ENCODE results near the gene SGPP2.
"Not testable (repeated sequence)": the region's sequence is repeated elsewhere in the genome, so short reads cannot be mapped to it uniquely, and the experiment has no call there.

SGPP2 gene

DNA sequence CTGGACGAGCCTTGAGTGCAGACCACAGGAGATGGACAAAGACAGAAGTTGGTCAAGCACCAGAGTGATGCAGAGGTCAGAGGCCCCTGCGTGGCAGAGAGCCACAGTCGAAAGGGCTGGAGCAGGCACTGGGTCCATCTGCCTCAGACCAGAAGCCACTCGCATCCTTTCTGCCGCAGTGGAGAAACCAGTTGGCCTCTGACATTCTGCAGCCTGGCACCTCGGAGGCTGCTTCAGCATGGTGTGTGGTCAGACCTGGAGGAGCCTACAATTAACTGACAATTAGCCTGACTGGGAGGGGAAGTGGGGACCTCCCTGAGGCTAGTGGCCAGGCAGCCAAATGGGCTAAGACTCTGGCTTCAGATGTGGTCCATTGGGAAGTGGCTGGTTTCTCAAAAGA is 111.1 kb downstream of the SGPP2 start:
- no peak for DNase-seq

DNA sequence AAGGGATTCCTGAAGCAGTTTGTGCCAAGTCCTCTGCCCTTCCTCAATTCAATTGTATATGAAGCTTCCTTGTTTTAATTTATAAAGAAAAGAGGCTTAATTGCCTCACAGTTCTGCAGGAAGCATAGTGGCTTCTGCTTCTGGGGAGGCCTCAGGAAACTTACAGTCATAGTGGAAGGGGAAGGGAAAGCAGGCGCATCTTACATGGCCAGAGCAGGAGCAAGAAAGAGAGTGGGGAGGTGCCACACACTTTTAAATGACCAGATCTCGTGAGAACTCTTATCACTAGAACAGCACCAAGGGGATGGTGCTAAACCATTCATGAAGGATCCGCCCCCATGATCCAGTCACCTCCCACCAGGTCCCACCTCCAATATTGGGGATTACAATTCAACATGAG is 114.2 kb downstream of the SGPP2 start:
- DNase-seq = no peak

DNA sequence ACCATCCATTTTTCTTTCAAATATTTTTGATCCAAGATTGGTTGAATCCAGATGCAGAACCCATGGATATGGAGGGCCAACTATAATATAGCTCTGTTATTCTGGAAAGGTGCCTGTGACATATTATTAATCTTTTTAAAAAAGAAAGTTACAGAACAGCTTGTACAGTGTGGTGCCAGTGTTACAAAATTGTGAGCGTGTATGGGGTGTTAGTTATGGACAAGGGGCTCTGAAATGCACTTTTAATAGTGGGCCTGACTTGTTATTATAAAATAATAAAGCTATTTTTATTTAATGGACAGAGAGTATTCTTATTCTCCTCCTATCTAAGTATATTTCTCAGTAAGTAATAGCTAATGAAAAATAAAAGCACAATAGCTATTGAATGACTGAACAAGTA is 120.3 kb downstream of the SGPP2 start:
- no peak for DNase-seq

DNA sequence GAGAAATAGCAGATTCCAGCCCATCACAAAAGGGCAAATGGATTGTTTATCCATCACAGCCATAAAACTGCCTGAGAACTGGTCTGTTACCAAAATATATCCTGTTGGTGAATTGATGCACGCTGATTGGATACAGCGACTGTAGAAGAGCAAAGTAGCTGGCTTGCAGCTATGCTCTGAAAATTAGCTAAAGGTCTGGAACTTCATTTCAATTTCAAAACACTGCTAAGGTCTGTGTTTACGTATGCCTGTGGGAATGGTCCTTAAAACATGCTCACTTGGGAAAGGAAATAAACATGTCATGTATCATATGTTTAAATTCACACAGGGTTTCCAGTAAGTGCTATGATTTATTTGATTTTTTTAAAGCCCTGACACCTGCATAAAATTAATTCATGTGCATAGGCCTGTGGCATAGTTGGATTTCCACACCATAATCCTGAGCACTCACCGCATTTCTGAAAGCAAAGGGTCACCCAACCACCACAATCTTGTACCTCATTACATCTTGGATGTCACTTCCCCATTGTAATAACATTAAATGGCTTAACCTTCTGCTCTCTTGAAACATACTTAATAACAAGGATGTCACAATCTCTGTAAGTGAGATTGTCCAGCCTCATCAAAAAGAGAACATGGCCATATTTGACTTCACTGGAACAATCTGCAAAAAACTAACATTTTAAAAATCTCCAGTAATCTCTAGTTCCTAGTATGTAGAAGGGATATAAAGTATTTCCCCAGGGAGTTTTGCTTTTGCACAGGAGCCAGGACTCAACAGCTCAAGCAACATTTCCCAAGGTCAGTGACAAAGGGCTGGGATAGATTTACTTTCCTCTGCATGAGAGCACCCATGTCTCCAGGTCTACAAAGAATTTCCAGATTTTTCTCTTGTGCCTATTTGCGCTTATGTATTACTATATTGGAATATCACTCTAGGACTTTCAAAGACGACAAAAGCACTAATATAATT is 121.8 kb downstream of the SGPP2 start:
- no peak for DNase-seq

DNA sequence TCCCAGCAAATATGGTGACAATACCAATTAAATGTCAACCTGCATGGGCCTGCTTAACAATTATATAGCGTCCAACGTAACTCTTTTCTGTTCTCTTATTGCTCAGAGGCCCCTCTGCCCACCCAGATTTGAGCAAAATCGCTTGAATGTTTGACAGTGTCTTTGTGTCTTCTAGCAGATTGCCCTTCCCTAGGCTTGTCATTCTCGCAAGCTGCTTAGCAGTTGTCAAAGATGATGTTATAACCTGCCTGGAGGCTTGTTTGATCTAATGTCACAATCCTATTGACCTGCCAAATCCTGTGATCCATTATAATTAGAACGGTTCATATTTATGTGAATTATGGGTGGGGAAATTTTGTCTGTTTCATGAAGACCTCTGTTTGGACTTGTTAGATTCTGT is 122.7 kb downstream of the SGPP2 start:
- no peak for DNase-seq

DNA sequence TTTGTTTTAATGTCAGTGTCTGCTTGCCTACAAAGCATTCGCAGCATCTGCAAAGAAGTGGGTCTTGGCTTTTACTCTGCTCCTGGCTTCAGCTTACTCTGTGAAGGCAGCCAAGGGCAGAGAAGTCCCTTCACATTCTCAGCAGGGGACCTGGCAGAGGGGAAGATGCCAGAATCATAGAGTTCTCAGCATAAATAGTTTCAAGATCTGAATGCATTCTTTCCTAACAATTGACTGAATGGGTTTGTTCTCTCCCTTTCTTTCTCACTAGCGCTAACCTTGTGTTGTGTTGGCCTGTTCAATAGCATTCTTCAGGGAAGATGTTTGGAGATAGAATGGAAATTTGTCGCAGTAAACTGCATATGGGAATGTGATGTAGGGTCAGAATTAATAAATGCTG is 124.6 kb downstream of the SGPP2 start:
- no peak for DNase-seq

DNA sequence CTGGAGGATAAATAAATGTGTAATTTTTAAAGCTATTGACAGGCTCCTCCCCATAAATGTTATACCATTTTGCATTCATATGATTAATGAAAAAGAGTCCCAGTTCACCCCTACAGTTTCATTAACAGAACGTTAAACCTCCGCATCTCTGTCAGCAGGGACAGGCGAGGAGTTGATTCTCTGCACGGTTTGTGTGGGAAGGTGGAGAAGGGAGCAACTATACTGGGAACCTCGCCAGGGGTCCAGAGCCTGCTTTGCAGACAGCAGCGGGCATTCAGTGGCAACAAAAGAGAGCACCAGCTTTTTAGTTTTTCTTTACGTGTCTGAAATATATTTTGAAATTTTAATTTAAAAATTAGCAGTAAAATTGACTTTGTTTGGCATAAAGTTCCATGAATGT is 130.2 kb downstream of the SGPP2 start:
- DNase-seq = peak; percentile 26

DNA sequence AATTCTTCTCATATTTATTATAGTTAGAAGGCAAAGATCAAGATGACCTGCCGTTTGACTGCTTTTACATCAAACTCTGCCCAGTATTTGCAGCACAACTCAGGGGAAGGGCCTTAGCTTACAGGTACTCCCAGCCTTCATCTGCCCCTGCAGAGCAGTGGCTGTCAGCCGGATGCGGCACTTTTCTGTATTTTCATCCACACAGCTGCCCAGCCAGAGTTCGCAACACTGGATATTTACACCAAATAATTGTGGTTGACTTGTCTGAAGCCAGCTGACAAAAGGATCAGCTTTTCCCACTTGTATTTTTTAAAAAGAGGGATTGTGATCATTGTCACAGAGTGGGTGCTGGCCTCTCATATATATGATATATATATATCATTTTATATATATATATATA is 136.8 kb downstream of the SGPP2 start:
- DNase-seq = no peak

DNA sequence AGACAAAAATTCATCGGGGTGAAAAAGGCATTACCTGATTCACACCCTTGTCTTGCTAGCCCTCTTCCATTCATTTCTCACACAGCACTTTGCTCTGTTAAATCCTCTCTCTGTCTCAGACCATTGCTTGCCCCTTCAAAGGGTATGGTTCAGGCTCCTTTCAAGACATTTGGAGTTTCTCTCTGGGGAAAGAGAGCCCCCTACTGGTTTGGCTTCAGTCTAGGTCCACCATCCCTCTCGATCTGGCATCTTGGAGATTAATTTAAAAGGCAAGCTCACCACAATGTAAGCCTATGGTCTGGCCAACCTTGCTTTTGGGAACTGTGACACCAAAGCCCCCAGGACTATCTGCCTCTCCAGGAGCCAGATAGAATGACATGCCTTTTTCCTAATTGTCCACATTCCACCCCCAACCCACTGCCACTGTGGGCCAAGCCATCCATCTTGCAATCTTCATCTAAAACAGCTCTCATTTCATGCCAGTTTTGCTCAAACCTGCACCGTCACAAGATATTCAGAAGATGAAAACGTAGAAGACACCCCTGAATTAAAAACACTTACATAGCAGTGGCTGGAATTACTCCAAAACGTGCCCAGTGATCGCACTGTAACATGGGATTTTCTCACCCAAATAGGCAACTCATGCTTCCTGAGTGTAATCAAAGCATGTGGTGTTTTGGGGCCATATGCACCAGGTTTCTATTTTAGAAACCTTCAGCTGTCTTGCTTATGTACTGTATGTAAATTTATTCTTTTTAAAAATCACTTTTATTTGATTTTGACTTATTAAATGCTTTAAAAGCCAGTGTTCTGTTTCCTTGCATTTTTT is 137.7 kb downstream of the SGPP2 start:
- DNase-seq = peak; percentile 53

DNA sequence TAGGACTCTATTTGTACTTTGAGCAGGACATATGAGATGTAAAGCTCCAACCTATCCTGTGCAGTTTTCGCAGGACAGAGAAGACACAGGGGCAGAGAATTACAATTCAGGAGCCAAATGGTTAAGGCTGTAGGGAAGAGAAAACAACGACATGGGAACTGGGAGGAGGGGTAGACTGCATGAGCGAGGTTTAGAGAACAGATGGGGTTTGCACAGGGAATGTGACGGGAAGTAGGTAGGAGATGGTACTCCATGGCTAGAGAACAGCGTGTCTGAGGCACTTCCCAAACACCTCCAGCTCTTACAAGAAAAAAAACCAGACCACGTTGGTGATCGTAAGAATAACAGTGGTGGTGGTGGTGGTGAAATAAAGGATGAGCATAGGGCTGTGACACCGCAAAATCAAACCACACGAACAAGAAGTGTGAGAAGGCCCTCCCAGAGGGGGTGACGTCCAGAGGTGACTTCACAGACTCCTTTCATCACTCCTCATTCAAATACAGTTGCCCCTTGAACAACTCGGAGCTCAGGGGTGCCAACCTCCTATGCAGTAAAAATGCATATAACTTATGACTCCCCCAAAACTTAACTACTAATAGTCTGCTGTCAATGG is 138.9 kb downstream of the SGPP2 start:
- no peak for DNase-seq

DNA sequence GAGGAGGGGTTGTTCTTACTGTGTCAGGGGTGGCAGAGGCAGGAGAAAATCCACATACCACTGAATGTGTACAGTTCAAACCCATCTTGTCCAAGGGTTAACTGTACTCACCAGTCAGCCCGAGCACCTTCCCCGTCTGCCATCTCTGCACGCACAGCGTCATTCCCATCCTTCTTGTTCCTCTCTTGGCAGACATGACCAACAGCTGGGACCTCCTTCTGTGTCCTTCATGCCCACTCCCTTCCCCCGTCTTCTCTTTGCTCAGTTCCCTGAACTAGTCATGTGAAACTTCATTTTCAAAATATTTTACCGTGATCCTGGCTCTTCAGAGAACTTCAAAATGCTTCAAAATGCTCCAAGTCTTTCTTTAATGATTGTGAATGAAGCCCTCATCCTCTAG is 139.6 kb downstream of the SGPP2 start:
- no peak for DNase-seq

DNA sequence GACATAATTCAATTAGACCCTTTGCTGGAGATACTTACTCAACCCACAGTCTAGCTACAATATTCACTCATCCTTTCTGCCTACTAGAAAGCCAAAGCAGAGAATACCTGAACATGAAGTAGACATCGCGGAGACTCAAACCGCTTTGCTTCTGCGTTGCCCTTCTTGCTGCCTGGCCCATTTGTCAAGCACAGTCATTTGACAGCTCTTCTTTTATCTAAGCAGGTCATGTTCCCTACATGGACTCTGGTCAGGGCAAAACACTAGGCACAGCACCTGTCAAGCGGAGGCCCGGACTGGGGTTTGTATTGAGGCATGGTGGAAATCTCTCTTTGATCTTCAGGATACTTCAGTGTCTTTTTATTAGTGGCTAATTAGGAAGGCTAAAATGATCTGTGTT is 141.9 kb downstream of the SGPP2 start:
- DNase-seq = no peak

DNA sequence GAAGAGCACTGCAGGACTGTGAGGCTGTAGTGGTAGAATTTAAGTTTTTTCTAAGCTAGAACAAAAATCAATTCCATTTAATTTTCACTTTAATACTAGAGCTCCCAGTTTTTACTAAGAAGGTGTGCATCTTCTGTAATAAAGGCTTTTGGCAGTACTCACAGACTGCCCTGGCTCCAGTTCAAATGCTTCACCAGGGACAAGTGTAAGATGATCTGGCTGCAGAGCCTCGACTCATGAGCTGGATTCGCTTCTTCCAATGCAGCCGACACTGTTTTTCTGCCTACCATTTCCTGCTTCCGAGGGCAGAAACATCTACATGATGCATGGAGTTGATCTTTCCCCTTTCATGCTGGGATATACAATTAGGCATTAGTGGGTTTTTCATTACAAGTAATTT is 144.5 kb downstream of the SGPP2 start:
- peak; percentile 73 for DNase-seq

DNA sequence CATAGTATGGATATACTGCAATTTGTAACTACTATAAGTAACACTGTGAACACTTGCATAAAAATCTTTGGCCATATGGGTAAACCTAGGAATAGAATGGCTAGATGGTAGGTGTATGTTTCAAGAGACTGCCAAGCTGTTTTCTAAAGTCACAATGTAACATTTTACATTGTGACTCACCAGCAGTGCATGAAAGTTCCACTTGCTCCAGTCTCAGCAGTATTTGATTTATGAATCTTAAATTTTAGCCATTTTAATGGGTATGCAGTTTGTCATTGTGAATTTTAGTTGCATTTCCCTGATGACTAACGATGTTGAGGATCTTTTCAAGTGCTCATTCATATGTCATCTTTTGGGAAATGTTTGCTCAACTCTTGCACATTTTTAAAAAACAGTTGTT is 145.5 kb downstream of the SGPP2 start:
- no peak for DNase-seq

DNA sequence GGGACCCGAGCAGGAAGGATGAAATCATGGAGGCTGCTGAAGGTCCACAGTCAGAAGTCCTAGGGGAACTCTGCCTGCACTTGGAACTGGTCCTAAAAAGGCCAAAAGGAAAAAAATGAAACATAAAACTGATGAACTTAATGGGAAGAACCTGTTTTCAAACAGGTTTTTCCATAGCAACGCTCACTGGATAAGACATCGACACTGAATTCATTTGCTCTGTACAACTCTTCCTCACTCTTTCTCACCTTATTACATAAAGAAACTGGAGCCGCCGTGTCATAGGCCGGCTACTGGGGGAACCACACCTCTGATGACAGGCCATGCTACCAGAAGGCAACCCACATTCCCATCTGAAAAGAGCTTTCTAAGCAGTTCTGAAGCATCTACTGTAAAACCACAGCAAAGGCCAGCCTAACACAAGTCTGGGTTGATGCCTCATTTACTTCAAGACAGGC is 147.9 kb downstream of the SGPP2 start:
- no peak for DNase-seq

DNA sequence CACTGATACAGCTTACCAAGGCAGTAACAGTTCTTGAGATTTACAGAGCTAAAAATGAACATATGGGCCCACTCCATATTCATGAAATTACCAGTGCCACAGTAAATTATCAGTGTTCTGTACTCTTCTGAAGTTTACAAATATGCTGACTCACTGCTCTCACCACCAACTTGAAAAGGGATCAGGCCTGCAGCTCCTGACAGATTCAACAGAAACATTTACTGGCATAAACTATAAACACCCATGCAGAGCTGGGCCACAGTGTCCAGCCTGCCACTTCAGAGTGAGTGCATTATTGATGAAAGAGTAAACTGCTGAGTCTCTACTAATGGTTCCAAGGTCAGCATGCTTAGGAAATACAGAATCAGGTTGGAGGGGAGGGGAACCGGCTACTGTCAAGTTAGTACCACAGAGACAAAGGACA is 148.4 kb downstream of the SGPP2 start:
- no peak for DNase-seq

DNA sequence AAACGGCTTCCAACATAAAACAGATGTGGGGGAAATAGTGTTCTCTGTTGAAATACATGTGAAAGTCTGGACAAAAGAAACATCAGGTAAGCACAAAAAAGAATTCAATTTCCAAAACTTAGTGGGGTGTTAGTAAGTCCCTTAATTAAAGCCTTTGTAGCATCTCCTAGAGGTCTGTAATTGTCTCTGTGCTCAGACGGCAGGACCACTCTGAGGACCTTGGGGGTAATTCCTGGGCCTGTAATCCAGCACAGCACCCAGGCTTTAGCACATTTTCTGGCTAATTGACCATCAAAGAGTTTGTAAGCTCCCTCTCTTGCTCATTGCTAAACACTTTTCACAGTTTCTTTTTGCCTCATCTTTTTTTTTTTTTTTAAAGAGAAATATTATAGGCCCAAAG is 151.3 kb downstream of the SGPP2 start:
- no peak for DNase-seq

DNA sequence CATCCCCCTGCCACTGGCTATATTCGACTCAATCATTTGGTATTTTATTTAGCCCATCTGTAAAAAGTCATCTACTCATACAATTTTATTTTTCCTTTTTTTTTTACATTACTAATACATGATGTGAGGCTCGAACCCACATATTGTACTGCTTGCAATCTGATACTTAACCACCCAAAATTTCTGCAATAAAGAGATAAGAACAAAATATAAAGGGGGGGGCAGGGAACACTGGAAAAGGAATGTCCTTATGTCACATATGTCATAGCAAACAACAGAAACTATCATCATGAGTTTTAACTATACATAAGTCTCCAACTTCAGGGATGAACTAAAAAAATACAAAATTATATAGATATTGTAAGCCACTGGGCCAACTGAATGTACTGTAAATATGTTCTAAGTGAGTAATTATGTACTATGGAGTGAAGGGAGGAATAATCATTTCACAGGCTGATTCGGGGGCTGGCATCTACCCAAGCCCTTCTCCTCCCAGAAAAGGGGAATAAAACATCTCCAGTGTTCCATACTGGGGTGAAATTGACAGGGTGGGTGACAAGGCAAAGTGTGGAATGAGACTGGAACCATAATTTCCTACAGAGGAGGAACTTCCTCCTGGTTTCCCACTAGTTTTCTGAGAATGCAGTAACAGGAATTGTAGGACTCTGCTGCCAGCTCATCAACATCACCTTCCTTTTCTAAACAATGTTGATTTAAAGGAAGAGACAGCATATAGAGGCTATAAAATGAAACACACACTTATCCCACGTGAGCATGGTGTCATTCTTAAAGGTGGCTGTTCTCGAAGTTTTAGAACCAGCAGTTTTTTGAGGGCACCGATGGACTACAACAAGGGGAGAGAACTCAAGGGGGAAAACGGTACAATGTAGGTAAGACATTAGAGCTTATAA is 152.1 kb downstream of the SGPP2 start:
- DNase-seq = no peak

DNA sequence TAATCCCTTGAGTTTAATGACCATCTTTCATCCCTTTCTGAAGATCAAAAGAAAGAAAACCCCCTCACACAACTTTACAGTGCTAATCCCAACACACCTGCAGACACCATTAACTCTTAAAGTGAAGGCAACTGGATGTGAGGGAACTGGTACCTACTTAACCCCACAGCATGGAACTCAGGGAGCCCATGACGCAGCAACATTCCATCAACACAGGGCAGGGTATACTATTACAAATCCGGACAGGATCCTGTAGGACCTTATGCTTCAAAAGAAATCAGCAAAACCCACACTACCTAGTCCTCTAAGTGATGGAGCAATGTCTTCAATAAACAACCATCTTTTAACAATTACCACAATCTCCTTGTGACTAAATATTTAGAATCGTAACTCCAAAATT is 153.0 kb downstream of the SGPP2 start:
- no peak for DNase-seq

DNA sequence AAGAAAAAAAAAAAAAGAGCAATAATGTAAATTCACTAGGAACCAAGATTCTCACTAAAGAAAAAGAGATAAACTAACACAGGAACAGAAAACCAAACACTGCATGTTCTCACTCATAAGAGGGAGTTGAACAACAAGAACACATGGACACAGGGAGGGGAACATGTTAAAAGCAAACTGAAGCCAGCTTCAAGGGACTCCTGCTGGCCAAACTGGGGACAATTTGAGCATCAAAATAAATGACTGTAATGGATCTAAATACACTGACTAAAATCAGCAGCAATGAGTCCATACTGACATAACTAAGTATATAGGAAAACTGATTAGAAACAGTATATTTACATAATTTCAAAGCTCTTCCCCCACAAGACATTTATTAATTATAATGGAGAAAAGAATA is 158.6 kb downstream of the SGPP2 start:
- DNase-seq = no peak

DNA sequence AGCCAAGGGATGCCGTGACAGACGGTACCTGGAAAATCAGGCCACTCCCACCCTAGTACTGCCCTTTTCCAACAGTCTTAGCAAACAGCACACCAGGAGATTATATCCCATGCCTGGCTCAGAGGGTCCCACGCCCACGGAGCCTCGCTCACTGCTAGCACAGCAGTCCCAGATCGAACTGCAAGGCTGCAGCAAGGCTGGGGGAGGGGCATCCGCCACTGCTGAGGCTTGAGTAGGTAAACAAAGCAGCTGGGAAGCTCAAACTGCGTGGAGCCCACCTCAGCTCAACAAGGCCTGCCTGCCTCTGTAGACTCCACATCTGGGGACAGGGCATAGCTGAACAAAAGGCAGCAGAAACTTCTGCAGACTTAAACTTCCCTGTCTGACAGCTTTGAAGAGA is 160.2 kb downstream of the SGPP2 start:
- not testable (repeated sequence) for DNase-seq

DNA sequence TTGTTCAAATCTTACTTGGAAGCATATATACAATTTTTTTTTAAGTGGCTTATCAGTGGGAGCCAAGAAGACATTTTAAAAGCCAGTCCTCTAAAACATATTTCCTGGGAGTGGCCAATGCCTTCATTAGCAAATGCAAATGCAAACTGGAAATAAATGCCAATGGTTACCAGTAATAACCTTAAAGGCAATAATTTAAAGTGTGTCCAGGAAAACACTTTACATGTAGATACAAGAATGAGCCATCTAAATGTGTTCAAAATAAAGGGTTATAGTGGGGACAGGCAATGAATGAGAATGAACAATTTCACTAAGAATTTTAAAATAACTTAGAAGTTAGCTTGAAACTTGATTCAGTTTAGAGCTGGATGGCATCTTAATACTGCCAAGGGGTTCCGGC is 167.3 kb downstream of the SGPP2 start:
- DNase-seq = no peak
